SU-DHL-6 (cell line): Measurements from ENCODE around the gene LYSMD1.

ENCODE experiments used
- H2AFZ ChIP-seq: fragments of 200-600 bp; sonication (generic); 2 replicates; pipeline ENCODE4 v1.6.1; 2014; ENCODE audit warnings: low read depth, mild to moderate bottlenecking, moderate library complexity, mixed read lengths, antibody characterized with exemption, low read length; ENCODE audit not compliant: severe bottlenecking
- H3F3A ChIP-seq: fragments of 200-600 bp; shearing (Covaris generic); 2 replicates; pipeline ENCODE4 v1.6.0; 2016; ENCODE audit warnings: antibody characterized with exemption, mild to moderate bottlenecking; ENCODE audit not compliant: insufficient read depth
- H3K27ac ChIP-seq: fragments of 200-600 bp; sonication (generic); 2 replicates; pipeline ENCODE4 v1.5.1; 2016; ENCODE audit warnings: low read depth, mild to moderate bottlenecking, low read length, moderate library complexity, mixed read lengths
- H3K27me3 ChIP-seq: fragments of 200-600 bp; sonication (generic), shearing (Covaris generic); 2 replicates; pipeline ENCODE4 v1.6.0; 2014; ENCODE audit warnings: mild to moderate bottlenecking, low read length
- H3K36me3 ChIP-seq: fragments of 200-600 bp; sonication (generic); 2 replicates; pipeline ENCODE4 v1.6.1; 2014; ENCODE audit warnings: mild to moderate bottlenecking, low read length, mixed read lengths
- H3K4me2 ChIP-seq: fragments of 300-600, 200-600 bp; shearing (Covaris generic), sonication (generic); 2 replicates; pipeline ENCODE4 v1.6.0; 2014; ENCODE audit warnings: low read length, low read depth, mild to moderate bottlenecking; ENCODE audit not compliant: poor library complexity, severe bottlenecking
- H3K4me3 ChIP-seq: fragments of 200-600 bp; sonication (generic); 2 replicates; pipeline ENCODE4 v1.5.1; 2014; ENCODE audit warnings: antibody characterized with exemption, low read length, mild to moderate bottlenecking, mixed read lengths; ENCODE audit not compliant: insufficient read depth, poor library complexity, severe bottlenecking
- H3K79me2 ChIP-seq: fragments of 200-600 bp; sonication (generic); 2 replicates; pipeline ENCODE4 v1.6.1; 2014; ENCODE audit warnings: mild to moderate bottlenecking, low read length, moderate library complexity; ENCODE audit not compliant: insufficient read depth
- H3K9ac ChIP-seq: fragments of 200-600 bp; sonication (generic); 2 replicates; pipeline ENCODE4 v1.7.0; 2014; ENCODE audit warnings: mild to moderate bottlenecking, low read length
- H3K9me2 ChIP-seq: fragments of 200-600 bp; sonication (generic); replicated peaks from 2 replicates; pipeline ENCODE4 v1.6.1; 2014; ENCODE audit warnings: low read length; ENCODE audit not compliant: insufficient read depth
- H3K9me3 ChIP-seq: fragments of 200-600 bp; sonication (generic); 2 replicates; pipeline ENCODE4 v1.6.1; 2014; ENCODE audit warnings: low read length, mixed read lengths; ENCODE audit not compliant: insufficient read depth
- H4K20me1 ChIP-seq: fragments of 200-600 bp; sonication (generic); 2 replicates; pipeline ENCODE4 v1.6.1; 2014; ENCODE audit warnings: low read depth, mild to moderate bottlenecking, antibody characterized with exemption, low read length, moderate library complexity, mixed read lengths
- EZH2phosphoT487 ChIP-seq: fragments of 200-600 bp; sonication (generic), shearing (Covaris generic); conservative IDR thresholded peaks from 2 replicates; pipeline ENCODE4 v1.6.1; 2018; ENCODE audit warnings: mild to moderate bottlenecking, antibody characterized with exemption, low read length, moderate library complexity, mixed read lengths
- TF ChIP-seq, protein P1 (sequence below): fragments of 200-600 bp; sonication (generic); IDR thresholded peaks from one replicate; pipeline ENCODE4 v1.5.1; 2017; ENCODE audit warnings: antibody characterized with exemption, mild to moderate bottlenecking, low read length, moderate library complexity; ENCODE audit not compliant: insufficient read depth, poor library complexity, severe bottlenecking

LYSMD1 gene

DNA sequence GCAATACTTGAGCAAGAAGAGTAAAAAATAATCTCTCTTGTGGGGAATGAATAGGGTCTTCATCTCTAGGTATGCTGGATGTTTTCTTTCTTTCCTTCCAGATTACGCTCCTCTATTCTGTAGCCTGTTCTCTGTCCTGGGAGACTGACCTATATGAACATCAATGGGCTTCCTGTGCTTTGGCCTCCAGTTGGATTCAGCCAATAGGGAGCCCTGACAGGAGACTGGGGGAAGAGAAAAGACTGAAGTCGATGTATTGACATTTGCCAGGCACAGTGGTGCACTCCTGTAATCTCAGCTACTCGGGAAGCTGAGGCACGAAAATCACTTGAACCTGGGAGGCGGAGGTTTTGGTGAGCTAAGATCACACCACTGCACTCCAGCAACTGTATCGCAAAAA lies 36.9 kb downstream of the LYSMD1 start:
- no peak overlapping the region for H3K4me2 ChIP-seq
- TF ChIP-seq, protein P1, sequence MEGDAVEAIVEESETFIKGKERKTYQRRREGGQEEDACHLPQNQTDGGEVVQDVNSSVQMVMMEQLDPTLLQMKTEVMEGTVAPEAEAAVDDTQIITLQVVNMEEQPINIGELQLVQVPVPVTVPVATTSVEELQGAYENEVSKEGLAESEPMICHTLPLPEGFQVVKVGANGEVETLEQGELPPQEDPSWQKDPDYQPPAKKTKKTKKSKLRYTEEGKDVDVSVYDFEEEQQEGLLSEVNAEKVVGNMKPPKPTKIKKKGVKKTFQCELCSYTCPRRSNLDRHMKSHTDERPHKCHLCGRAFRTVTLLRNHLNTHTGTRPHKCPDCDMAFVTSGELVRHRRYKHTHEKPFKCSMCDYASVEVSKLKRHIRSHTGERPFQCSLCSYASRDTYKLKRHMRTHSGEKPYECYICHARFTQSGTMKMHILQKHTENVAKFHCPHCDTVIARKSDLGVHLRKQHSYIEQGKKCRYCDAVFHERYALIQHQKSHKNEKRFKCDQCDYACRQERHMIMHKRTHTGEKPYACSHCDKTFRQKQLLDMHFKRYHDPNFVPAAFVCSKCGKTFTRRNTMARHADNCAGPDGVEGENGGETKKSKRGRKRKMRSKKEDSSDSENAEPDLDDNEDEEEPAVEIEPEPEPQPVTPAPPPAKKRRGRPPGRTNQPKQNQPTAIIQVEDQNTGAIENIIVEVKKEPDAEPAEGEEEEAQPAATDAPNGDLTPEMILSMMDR, result no peak
- TF ChIP-seq EZH2phosphoT487, result no peak
- no peak overlapping the region for H2AFZ ChIP-seq
- no peak overlapping the region for H3K4me3 ChIP-seq
- no peaks in the 10 kb centered on the region for H3K27me3 ChIP-seq
- H3K79me2 ChIP-seq, result no peaks in the 10 kb centered on the region
- no peak overlapping the region for H3K27ac ChIP-seq
- no peaks in the 10 kb centered on the region for H3F3A ChIP-seq
- H3K9me2 ChIP-seq, result no peaks in the 10 kb centered on the region
- no peaks in the 10 kb centered on the region for H3K36me3 ChIP-seq
- no peak overlapping the region for H3K9ac ChIP-seq
- H3K9me3 ChIP-seq, result no peaks in the 10 kb centered on the region
- H4K20me1 ChIP-seq, result no peaks in the 10 kb centered on the region; the same call in 1 of the 2 replicates

DNA sequence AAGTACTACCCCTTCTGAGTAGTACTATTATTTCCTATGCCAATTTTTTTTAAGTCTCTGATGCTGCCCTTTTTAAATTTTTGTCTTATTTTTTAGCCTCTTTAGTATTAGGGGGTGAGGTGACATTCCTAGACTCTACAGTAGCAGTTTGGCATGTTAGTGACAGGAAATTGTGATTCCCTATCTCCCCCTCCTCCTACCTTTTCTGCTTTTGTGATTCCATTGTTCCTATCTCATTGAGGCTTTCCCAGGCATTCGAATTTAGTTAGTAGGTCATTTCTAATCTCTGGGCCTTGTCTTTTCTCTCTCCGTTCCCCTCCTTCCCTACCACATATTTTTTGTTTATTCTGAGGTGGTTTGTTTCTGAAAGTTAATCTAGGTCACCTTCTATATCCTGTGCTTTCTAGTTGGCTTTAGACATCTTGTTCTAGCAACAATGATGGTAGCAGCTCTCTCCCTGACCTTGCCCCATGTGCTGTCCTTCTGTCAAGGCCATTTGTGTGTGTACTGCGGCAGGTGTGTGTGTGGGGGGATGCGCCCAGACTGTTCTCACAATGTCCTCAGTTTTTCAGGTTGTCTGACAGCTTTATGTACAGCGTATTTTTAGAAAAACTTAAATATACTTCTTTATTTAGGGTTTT lies 40.8 kb downstream of the LYSMD1 start:
- H3K9me3 ChIP-seq, result no peaks in the 10 kb centered on the region
- no peaks in the 10 kb centered on the region for H3K27me3 ChIP-seq
- no peaks in the 10 kb centered on the region; the same call in 1 of the 2 replicates for H4K20me1 ChIP-seq
- no peak overlapping the region for H3K4me3 ChIP-seq
- no peaks in the 10 kb centered on the region for H3K36me3 ChIP-seq
- H3K4me2 ChIP-seq, result no peak overlapping the region
- H3K9ac ChIP-seq, result no peak overlapping the region
- no peaks in the 10 kb centered on the region for H3K79me2 ChIP-seq
- no peak overlapping the region for H2AFZ ChIP-seq
- no peaks in the 10 kb centered on the region for H3F3A ChIP-seq
- no peaks in the 10 kb centered on the region for H3K9me2 ChIP-seq
- TF ChIP-seq, protein P1, result no peak
- TF ChIP-seq EZH2phosphoT487, result no peak
- no peak overlapping the region for H3K27ac ChIP-seq

DNA sequence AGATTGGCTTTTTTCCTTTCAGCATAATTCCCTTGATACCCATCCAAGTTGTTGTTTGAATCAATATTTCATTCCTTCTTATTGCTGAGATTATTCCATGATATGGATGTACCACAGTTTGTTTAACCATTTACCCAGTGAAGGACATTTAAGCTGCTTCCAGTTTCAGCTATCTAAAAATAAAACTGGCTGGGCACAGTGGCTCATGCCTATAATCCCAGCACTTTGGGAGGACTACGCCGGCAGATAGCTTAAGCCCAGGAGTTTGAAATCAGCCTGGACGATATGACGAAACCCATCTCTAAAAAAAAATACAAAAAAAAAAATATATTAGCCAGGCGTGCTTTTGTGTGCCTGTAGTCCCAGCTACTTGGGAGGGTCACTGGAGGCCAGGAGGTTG lies 51.8 kb downstream of the LYSMD1 start:
- no peaks in the 10 kb centered on the region for H3K9me2 ChIP-seq
- no peak overlapping the region for H2AFZ ChIP-seq
- no peaks in the 10 kb centered on the region for H3K9me3 ChIP-seq
- H3K27me3 ChIP-seq, result no peaks in the 10 kb centered on the region
- H3F3A ChIP-seq, result no peaks in the 10 kb centered on the region
- H4K20me1 ChIP-seq, result no peaks in the 10 kb centered on the region
- H3K27ac ChIP-seq, result no peak overlapping the region
- TF ChIP-seq, protein P1, result no peak
- TF ChIP-seq EZH2phosphoT487, result no peak
- H3K4me3 ChIP-seq, result no peak overlapping the region
- no peaks in the 10 kb centered on the region for H3K79me2 ChIP-seq
- H3K9ac ChIP-seq, result no peak overlapping the region
- no peak overlapping the region for H3K4me2 ChIP-seq
- H3K36me3 ChIP-seq, result no peaks in the 10 kb centered on the region
